ENCODE results near the gene FAM170B.

GRCh38 chr10:49109669-49110340, 24.0 kb downstream of the FAM170B start:
- TF ChIP-seq, protein P1, sequence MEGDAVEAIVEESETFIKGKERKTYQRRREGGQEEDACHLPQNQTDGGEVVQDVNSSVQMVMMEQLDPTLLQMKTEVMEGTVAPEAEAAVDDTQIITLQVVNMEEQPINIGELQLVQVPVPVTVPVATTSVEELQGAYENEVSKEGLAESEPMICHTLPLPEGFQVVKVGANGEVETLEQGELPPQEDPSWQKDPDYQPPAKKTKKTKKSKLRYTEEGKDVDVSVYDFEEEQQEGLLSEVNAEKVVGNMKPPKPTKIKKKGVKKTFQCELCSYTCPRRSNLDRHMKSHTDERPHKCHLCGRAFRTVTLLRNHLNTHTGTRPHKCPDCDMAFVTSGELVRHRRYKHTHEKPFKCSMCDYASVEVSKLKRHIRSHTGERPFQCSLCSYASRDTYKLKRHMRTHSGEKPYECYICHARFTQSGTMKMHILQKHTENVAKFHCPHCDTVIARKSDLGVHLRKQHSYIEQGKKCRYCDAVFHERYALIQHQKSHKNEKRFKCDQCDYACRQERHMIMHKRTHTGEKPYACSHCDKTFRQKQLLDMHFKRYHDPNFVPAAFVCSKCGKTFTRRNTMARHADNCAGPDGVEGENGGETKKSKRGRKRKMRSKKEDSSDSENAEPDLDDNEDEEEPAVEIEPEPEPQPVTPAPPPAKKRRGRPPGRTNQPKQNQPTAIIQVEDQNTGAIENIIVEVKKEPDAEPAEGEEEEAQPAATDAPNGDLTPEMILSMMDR (IDR thresholded peaks at IDR 0.05 in 4 of 5, conservative IDR thresholded peaks at IDR 0.05 in 1 of 5): no peak
- TF ChIP-seq POLR2A (IDR thresholded peaks at IDR 0.05): no peak

All from gastrocnemius medialis (tissue), 4 donors.